Fibroblast of gingiva (primary cell): ENCODE data around the gene ABCB8.
A peak's percentile ranks its signal among the peaks of the same experiment; 100 is the strongest.

Experiments
- DNase-seq: peaks from one replicate; pipeline ENCODE4 v3.0.0-alpha.2; 2011; ENCODE audit warnings: low read depth

The ABCB8 gene

DNA sequence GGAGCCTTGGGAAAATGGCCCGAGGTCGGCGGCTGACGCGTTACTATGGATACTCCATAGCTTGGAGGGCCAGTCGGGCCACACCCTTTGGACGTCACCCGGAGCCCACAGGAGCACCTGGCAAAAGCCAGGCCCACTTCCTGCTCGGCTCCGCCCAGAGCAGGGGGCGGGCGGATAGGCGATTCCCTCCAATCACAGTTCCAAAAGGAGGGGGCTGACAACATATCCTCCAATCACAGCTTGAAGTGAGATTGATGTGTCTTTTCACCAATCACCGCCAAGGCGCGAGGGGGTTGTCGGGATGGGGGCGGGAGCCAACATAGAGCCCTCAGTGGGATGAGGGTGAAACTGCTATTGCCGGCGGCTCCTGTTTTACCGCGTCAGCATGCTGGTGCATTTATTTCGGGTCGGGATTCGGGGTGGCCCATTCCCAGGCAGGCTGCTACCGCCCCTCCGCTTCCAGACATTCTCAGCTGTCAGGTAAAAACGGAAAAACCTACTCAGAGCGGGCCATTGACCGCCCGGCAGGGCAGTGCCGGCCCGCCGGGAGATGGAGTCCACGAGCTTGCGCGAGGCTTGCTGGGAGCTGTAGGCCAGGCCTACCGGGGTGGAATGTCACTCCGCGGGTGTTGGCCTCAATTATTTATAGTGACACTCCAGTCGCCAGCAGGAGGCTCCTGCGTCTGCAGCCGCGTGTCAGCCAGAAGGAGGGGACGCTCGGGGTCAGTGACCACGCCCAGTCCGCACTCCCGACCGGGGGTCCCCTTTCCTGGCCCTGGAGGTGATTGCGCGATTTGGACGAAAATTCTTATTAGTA, at the start of gene ABCB8:
ABCB8 (plus strand) TSS at position 320 of the 817 bp plus-strand sequence; CDS start at position 386, 66 bp downstream.
- peak; percentile 98 for DNase-seq

DNA sequence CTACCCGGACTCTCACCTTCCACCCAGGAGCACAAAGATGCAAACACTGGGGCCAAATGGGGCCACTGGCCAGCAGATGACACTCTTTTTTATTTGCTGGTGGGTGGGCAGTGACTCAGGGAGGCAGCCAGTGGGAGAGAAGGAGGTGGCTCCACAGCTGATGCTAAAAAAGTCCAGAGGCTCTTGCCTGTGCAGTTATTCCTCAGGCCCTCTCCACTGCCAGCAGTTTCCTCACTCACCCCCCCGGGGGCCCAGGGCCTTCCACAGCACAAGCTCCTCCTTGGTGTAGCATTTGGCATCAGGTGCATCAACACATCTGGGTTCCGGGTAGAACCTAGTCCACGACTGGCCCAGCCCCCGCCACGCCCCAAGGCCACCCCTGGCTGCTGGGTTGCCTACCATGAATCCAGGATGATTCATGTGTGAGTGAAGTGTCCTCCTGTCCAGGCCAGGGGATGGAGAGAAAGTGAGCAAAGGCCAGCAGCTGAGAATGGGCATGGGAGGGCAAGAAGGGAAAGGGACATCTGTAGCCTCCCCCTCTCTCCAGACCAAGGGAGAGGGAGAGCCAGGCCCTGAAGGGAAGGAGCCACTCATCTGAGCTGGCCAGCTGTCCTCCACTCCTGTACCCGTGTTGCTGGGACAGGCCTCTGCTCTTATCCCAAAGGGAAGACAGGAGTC, 48.4 kb upstream of the ABCB8 start:
- no peak for DNase-seq

DNA sequence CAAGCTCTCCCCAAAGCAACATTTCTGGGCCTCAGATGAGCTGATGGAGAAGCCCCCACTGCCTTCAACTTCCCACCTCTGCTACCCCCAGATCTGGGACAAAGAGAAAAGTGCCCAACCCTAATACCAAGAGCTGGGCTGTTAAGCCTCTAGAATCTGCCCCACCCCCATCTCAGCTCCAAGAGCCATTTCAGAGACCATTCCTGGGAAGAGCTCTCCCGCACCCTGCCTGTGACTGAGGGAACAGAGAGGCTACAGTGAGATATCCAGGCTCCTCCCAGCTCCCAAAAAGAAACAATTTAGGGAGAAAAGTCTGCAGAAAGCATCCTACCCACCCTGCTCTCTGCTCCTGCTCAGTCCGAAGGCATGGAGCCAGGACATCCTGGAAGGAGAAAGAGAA, 47.6 kb upstream of the ABCB8 start:
- no peak for DNase-seq

DNA sequence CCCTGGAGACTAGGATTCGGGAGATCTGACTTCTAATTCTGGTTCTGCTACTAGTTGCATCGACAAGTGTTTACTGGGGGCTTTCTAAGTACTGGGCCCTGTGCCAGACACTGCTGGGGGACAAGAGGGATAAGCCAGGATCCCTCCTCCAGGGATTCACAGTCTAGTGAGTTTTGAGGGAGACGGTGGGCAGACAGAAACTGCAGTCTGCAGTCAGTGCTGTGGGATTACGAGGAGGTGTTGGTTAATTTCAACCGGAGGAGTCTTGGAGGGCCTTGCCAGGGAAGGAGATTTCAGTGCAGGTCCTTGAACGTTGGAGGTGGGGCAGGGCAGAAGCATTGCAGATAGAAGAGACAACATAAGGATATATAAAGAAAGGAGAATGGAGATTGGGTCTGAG, 46.6 kb upstream of the ABCB8 start:
- DNase-seq = no peak

DNA sequence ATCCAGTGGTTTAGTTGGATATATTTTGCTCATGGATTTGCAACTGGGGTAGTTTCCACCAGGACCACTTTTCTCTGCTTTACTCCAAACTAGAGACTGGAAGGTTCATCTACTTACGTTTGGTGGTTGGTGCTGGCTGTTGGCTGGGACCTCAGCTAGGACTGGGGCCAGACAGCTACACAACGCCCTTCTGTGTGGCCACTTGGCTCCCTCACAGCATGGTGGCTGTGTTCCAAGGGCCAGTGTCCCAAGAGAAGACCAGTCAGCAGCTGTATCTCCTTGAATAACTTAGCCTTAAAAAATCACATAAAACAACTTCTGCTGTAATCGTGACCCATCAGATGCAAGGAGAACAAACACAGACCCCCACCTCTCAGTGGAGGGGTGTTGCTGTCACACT, 45.9 kb upstream of the ABCB8 start:
- no peak for DNase-seq

DNA sequence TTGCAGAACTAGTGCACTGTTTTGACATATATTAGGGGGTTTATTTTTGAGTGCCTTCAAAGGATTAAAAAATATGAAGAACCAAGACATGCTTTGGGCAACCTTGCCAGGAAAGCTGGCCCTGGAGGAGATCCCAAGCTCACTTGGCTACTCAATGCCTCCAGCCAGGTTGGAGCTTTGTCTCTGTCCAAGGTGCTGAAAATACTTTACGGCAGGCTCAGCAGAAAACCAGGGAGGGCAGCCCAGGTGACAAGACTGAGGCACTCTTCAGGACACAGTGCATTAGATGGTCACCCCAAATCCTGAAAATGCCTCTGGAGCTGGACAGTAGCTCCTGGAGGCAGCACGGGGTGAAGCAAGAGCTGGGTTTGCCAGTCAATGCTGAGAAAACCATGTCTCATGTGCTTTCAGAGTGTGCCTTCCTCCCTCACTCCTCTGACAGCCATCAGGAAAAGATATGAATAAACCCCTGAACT, 44.3 kb upstream of the ABCB8 start:
- no peak for DNase-seq

DNA sequence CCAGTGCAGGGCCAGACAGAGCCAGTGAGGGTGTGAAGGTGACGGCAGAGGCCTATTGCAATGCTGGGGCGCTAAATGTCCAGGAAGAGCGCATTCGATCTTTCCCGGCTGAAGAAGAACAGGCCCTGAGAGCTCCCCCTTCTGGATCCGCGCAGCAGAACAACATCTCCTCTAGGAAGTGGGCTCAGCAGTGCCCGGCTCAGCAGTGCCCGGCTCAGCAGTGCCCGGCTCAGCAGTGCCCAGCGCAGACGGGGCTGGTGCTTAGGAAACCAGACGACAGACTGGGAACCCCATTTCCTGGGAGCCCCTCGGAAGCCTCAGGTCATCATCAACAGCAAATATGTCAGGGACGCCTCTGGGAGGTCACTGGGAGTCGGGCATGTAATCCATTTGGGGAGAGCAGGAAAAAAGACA, 42.1 kb upstream of the ABCB8 start:
- DNase-seq = peak; percentile 29

DNA sequence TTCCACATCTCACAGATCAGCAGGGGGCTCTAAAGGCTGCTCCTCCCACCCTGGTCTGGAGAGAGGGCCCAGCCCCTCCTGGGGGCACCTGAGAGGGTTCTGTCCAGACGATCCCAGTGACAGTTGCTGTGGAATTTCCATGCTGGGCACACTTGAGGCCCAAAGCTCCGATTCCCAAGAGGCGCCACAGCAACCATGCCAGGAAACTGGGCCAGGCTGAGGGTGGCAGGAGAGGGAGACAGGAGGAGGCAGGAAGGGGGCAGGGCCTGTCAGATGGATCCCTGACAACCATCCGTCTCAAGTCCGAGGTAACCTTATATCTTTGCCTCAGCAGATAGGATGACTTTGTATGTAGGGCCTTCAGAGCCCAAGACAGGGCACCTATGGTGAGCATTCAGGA, 41.7 kb upstream of the ABCB8 start:
- no peak for DNase-seq

DNA sequence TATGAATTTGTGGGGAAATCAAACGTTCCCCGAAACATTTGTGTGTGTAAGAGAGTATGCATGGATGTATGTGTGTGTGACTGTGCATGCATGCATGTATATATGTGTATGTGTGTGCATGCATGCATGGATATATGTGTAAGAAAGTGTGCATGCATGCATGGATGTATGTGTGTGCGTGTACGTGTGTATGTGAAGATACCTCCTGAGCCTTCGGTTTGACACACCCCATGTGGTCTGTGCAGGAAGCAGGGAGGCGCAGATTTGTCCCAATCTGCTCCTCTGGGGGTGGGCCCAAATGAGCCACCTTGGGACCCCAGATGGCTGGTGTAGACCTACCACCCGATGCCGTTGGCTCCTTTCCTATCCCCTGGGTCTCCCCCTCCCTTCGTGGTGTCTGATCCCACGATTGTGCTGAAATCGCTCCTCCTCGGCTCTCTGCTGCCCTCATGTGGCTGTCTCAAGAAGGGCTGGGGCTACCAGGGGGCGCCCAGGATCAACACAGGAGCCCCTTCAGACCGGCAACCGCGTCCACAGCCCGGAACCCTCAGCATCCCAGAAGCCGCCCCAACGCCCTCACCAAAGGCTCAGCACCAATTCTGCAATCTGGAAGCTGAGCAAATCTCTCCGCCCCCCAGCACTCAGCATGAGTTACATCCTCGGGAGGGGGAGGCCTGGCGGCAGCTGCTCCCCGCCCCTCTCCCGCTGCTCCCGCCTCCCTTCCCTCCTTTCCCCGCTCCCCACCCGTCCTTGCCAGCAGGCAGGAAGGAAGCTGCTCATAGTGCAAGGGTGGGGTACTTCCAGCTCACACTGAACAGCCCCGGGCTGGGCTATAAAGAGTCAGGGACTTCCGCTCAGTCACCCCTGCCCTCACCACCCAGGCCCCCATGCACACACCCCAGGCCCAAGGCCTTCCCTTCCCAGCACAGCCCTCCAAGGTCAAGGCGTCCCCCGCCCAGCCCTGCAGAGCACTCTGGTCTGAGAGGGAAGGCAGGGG, 39.7 kb upstream of the ABCB8 start:
- DNase-seq = no peak

DNA sequence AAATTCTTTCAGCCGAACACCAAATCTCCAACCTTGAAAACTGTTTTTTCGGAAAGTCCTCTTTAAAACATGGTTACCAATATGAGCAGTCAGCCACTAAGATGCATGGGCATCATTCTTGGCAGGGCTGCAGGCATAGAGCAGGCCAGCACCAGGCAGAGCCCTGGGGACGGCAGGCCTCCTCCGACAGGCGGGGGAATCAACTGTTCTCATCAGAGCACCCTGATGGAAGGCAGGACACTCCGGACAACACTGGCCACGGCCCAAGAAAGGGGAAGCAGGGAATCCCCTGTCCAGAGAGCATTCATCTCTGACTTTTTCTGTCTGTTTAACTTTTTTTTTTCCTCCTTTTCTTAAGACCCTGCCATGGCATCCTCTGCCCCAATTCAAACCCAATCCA, 38.8 kb upstream of the ABCB8 start:
- no peak for DNase-seq

DNA sequence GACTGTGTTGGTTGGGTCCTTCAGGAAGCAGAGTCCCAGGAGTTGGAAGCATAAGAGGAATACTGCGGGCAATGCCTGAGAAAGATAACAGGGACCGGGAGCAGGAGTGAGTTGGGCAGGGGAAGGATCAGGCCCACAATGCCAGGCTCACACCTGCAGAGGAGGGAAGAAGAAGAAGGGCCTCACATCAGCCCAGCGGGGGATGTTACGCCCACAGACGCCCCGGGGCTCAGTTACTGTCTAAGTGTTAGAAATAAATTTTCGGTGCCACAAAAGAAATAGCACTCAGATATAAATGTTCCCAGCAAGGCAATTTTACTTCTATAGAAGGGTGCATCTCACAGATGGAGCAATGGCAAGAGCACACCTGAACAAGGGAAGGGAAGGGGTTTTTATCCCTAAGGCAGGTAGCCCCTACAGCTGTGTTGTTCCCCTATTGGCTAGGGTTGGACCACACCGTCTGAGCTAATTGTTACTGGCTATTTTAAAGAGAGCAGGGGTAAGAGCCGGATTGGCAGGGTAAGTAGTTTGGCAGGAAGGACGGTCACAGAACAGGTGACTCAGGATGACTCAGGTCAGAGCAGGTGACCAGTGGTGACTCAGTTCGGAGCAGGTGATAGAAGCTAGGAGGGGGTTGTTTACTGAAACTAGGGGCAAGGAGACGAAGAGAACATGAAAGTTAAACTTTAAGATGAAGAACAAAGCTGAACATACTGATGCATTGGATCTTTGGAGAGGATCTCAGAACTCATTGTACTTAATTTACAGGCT, 37.6 kb upstream of the ABCB8 start, which contains the start of gene NOS3:
NOS3 (plus strand) TSS at position 602 of the 771 bp plus-strand sequence. CDS start 2,787 bp downstream, outside the sequence.
- DNase-seq = no peak

DNA sequence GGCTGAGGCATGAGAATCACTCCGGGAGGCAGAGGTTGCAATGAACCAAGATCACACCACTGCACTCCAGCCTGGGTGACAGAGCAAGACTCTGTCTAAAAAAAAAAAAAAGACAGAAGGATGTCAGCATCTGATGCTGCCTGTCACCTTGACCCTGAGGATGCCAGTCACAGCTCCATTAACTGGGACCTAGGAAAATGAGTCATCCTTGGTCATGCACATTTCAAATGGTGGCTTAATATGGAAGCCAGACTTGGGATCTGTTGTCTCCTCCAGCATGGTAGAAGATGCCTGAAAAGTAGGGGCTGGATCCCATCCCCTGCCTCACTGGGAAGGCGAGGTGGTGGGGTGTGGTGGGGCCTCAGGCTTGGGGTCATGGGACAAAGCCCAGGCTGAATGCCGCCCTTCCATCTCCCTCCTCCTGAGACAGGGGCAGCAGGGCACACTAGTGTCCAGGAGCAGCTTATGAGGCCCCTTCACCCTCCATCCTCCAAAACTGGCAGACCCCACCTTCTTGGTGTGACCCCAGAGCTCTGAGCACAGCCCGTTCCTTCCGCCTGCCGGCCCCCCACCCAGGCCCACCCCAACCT, 36.1 kb upstream of the ABCB8 start:
- DNase-seq = no peak

DNA sequence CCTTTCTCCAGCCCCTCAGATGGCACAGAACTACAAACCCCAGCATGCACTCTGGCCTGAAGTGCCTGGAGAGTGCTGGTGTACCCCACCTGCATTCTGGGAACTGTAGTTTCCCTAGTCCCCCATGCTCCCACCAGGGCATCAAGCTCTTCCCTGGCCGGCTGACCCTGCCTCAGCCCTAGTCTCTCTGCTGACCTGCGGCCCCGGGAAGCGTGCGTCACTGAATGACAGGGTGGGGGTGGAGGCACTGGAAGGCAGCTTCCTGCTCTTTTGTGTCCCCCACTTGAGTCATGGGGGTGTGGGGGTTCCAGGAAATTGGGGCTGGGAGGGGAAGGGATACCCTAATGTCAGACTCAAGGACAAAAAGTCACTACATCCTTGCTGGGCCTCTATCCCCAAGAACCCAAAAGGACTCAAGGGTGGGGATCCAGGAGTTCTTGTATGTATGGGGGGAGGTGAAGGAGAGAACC, 35.4 kb upstream of the ABCB8 start:
- DNase-seq = no peak

DNA sequence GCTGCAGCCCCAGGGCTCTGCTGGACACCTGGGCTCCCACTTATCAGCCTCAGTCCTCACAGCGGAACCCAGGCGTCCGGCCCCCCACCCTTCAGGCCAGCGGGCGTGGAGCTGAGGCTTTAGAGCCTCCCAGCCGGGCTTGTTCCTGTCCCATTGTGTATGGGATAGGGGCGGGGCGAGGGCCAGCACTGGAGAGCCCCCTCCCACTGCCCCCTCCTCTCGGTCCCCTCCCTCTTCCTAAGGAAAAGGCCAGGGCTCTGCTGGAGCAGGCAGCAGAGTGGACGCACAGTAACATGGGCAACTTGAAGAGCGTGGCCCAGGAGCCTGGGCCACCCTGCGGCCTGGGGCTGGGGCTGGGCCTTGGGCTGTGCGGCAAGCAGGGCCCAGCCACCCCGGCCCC, 34.7 kb upstream of the ABCB8 start:
- DNase-seq = no peak

DNA sequence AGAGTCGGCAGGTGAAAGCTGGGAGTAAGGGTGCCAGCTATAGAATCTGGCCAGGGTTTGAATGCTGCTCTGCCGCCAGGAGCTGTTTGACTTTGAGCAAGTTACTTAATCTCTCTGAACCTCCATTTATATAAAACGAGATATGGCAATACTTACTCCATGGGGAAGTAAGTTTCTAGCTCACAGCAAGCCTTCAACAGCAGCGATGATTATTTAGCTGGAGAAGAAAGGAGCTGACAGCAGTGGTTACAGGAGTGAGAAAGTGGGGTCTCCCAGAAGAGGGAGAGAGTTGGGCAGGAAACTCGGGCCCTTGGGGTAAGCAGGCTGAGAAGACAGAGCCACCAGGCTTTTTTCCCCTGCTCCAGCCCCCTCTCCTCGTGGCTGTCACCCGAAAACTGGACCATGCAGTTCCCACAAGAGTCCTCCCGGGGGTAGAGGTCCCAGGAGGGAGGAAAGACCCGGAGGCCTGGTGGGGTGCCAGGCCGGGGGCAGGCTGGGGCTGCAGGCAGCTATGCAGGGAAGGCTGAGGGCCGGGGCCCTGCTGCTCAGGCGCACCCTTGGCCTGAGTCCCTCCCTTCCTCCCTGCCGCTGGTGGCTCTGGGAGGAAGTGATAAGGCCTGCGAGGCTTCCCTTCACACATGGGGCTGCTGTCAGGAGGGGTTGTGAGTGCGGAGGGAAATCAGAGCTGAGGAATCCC, 34.0 kb upstream of the ABCB8 start:
- no peak for DNase-seq

DNA sequence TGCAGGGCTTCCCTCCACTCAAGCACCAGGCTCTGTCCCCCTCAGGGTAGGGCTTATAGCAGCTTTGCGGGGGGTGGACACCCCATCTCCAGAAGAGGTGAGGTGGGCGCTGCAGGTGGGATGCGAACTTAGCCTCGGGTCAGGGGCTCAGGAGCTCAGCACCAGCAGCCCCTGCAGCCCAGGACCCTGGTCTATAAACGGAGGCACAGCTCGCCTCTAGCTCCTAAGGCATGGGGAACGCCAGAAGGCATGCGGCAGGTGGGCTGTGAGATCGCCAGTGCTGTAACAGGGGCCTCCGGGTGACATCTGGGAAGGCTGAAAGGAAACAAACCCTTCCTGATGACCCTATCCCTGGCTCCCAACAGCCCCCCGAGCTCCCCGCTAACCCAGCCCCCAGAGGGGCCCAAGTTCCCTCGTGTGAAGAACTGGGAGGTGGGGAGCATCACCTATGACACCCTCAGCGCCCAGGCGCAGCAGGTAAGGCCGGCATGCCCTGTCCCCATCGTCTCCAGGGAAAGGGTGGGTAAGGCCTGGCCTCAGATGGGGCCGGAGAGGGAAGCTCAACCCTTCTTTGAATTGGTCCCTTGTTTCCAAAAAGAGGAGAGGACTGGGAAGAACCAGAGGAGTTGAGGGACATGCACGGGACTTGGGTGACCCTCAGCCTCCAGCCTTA, 33.3 kb upstream of the ABCB8 start:
- no peak for DNase-seq

DNA sequence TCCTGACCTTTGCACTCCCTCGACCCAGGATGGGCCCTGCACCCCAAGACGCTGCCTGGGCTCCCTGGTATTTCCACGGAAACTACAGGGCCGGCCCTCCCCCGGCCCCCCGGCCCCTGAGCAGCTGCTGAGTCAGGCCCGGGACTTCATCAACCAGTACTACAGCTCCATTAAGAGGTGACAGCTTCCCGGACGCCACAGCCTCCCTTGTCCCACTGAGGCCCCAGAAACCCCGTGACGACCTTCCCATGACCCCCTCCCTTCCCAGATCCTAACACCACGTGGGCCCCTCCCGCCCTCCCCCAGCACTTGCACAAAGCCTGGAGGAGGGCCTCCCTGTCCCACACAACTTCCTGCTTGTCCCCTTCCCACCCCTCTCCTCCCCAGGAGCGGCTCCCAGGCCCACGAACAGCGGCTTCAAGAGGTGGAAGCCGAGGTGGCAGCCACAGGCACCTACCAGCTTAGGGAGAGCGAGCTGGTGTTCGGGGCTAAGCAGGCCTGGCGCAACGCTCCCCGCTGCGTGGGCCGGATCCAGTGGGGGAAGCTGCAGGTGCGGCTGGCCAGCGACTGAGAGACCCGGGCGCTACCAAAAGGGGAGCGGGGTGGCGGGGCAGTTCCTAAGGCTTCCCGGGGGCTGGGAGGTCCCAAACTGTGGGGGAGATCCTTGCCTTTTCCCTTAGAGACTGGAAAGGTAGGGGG, 31.7 kb upstream of the ABCB8 start:
- DNase-seq = no peak

DNA sequence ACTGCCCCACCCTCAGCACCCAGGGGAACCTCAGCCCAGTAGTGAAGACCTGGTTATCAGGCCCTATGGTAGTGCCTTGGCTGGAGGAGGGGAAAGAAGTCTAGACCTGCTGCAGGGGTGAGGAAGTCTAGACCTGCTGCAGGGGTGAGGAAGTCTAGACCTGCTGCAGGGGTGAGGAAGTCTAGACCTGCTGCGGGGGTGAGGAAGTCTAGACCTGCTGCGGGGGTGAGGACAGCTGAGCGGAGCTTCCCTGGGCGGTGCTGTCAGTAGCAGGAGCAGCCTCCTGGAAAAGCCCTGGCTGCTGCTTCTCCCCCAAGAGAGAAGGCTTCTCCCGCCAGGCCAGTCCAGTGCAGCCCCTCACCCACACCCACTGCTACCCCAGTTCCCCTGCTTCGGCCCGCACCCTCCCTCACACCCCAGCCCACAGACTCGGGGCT, 31.2 kb upstream of the ABCB8 start:
- no peak for DNase-seq

DNA sequence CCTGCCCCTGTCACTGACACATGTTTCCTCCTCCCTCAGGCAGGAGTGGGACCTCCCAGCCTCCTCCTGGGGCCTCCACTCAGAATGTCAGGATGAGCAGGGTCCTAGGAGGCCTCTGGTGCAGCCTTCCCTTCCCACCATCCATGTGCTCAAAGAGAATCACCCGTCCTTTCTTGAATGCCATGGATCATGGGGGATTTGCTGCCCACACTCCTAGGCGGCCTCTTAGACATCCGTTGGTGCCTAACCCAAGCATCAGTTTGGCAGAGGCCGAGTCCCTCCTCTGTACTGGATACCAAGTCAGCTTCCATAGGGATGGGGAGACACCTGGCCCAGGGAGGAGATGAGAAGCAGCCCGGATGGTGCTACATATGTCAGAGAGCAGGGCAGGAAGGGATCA, 30.4 kb upstream of the ABCB8 start:
- no peak for DNase-seq
